HepG2 (cell line): ENCODE measurements around the gene NEAT1. TPM values are rescaled to one million over a fixed set of nuclear protein-coding genes. Genes with fewer than 3 reads are reported as not detected.

Experiments used
- AFF4 ChIP-seq: sonication (generic); formaldehyde crosslinking; IDR thresholded peaks from 2 replicates; pipeline ENCODE4 v1.4.0; 2020; ENCODE audit warnings: missing genetic modification reagents
- FOXA1 ChIP-seq, 2 experiments: fragments of 450-650 bp in 1 of 2; sonication (generic) in 1 of 2; formaldehyde crosslinking in 1 of 2; IDR thresholded peaks; 2 replicates each; pipeline versions ENCODE4 v1.4.0 to v1.6.1; 2016 to 2020; ENCODE audit warnings: missing genetic modification reagents in 1 of 2
- HNRNPLL ChIP-seq: fragments of 200-400 bp; formaldehyde crosslinking; IDR thresholded peaks from 2 replicates; pipeline ENCODE4 v1.6.1; 2017; ENCODE audit warnings: mild to moderate bottlenecking, low read depth, low read length; ENCODE audit not compliant: poor library complexity, severe bottlenecking
- MXI1 ChIP-seq: IDR thresholded peaks from 3 replicates; pipeline ENCODE4 v1.6.1; 2012; ENCODE audit warnings: low read depth, low read length, inconsistent platforms, borderline replicate concordance
- ONECUT2 ChIP-seq: sonication (generic); formaldehyde crosslinking; IDR thresholded peaks from 2 replicates; pipeline ENCODE4 v1.4.0; 2020; ENCODE audit warnings: missing genetic modification reagents
- RARG ChIP-seq: sonication (generic); formaldehyde crosslinking; IDR thresholded peaks from 2 replicates; pipeline ENCODE4 v1.4.0; 2020; ENCODE audit warnings: low read depth, mild to moderate bottlenecking, missing genetic modification reagents
- RBAK ChIP-seq: sonication (generic); formaldehyde crosslinking; IDR thresholded peaks from 2 replicates; pipeline ENCODE4 v1.5.1; 2020; ENCODE audit warnings: mild to moderate bottlenecking, missing genetic modification reagents
- RELA ChIP-seq: sonication (generic); formaldehyde crosslinking; IDR thresholded peaks from 2 replicates; pipeline ENCODE4 v1.4.0; 2020; ENCODE audit warnings: missing genetic modification reagents
- STAG1 ChIP-seq: sonication (generic); formaldehyde crosslinking; IDR thresholded peaks from 2 replicates; pipeline ENCODE4 v1.4.0; 2020; ENCODE audit warnings: missing genetic modification reagents
- TBX3 ChIP-seq: fragments of 450-650 bp; IDR thresholded peaks from 2 replicates; pipeline ENCODE4 v1.6.1; 2017; ENCODE audit warnings: antibody characterized with exemption, mild to moderate bottlenecking, inconsistent platforms, borderline replicate concordance
- YY1 ChIP-seq: IDR thresholded peaks from 2 replicates; pipeline ENCODE4 v1.6.1; 2011; ENCODE audit warnings: low read length, low read depth, moderate library complexity, mild to moderate bottlenecking; ENCODE audit not compliant: insufficient read depth, insufficient replicate concordance
- ZNF136 ChIP-seq: sonication (generic); formaldehyde crosslinking; IDR thresholded peaks from 2 replicates; pipeline ENCODE4 v1.8.1; 2022; ENCODE audit warnings: low read depth, mild to moderate bottlenecking, moderate library complexity, missing genetic modification reagents
- ZNF296 ChIP-seq: sonication (generic); formaldehyde crosslinking; conservative IDR thresholded peaks from 2 replicates; pipeline ENCODE4 v1.5.0; 2020; ENCODE audit warnings: mild to moderate bottlenecking, missing genetic modification reagents
- ZNF546 ChIP-seq: sonication (generic); formaldehyde crosslinking; conservative IDR thresholded peaks from 2 replicates; pipeline ENCODE4 v1.8.1; 2023; ENCODE audit warnings: mild to moderate bottlenecking, missing genetic modification reagents
- polyA plus RNA-seq, 8 experiments: library from polyadenylated mRNA; depleted of rRNA in 3 of 8; stranded (reverse) in 7 of 8; unstranded in 1 of 8; fragments of >200 nt; fragmentation: Illumina TruSeq in 4 of 8; extraction: Trizol in 4 of 8; gene quantifications; 2 replicates each; pipeline versions ENCODE4 v1.2.1 to v1.2.3, GENCODE V29; 2011 to 2016; ENCODE audit warnings: low read depth in 4 of 8, missing spikeins in 1 of 8, mixed read lengths in 1 of 8; ENCODE audit not compliant: insufficient read depth in 1 of 8
- total RNA-seq, 5 experiments: library from RNA; depleted of rRNA; stranded (reverse); fragments of >200 nt; fragmentation: Illumina TruSeq; extraction: Trizol; gene quantifications; 2 replicates each; pipeline ENCODE4 v1.2.3, GENCODE V29; 2016; ENCODE audit warnings: low read depth in 1 of 5
- TF ChIP-seq, protein P1 (sequence below), 2 experiments: sonication (generic) in 1 of 2; formaldehyde crosslinking in 1 of 2; IDR thresholded peaks; 2 replicates each; pipeline versions ENCODE4 v1.4.0 to v1.6.1; 2016 to 2020; ENCODE audit warnings: borderline replicate concordance in 1 of 2, low read depth in 1 of 2, mild to moderate bottlenecking in 1 of 2, missing genetic modification reagents in 1 of 2
- TF ChIP-seq, protein P2 (sequence below): sonication (generic); formaldehyde crosslinking; IDR thresholded peaks from 2 replicates; pipeline ENCODE4 v1.4.0; 2020; ENCODE audit warnings: missing genetic modification reagents; ENCODE audit errors: not compliant biosample characterization

Gene NEAT1
- total and polyA plus RNA-seq, 2 of the 13 experiments (the other 11 are each of a cell fraction or from before 2014, with no cell fraction given), result 20.5 to 41.2 TPM

- TF ChIP-seq, protein P1, sequence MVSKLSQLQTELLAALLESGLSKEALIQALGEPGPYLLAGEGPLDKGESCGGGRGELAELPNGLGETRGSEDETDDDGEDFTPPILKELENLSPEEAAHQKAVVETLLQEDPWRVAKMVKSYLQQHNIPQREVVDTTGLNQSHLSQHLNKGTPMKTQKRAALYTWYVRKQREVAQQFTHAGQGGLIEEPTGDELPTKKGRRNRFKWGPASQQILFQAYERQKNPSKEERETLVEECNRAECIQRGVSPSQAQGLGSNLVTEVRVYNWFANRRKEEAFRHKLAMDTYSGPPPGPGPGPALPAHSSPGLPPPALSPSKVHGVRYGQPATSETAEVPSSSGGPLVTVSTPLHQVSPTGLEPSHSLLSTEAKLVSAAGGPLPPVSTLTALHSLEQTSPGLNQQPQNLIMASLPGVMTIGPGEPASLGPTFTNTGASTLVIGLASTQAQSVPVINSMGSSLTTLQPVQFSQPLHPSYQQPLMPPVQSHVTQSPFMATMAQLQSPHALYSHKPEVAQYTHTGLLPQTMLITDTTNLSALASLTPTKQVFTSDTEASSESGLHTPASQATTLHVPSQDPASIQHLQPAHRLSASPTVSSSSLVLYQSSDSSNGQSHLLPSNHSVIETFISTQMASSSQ (IDR thresholded peaks at IDR 0.05; ENCODE audit: low read depth), result no peak
- TF ChIP-seq, protein P1 (CRISPR knock-in tag; IDR thresholded peaks at IDR 0.05; ENCODE audit: borderline replicate concordance), result no peak
- TF ChIP-seq TBX3 (no peak), ZNF296 (CRISPR knock-in tag) (0 out of 2 replicates have a peak, but pooled peaks have one; percentile 24), RARG (CRISPR knock-in tag) (no peak), AFF4 (CRISPR knock-in tag) (peak; percentile 89; the same call in 1 of the 2 replicates), RELA (0 out of 2 replicates have a peak, but pooled peaks have one; percentile 26), ZNF546 (no peak; the same call in 1 of the 2 replicates), ZNF136 (CRISPR knock-in tag) (no peak), YY1 (peak; percentile 55), MXI1 (no peak; the same call in 2 of the 3 replicates), ONECUT2 (no peak), HNRNPLL (peak; percentile 63), STAG1 (CRISPR knock-in tag) (peak; percentile 18; the same call in 1 of the 2 replicates), FOXA1 (IDR thresholded peaks at IDR 0.05) (no peak), FOXA1 (CRISPR knock-in tag; IDR thresholded peaks at IDR 0.05) (peak; percentile 27; the same call in 1 of the 2 replicates), RBAK (no peak)
- TF ChIP-seq, protein P2, sequence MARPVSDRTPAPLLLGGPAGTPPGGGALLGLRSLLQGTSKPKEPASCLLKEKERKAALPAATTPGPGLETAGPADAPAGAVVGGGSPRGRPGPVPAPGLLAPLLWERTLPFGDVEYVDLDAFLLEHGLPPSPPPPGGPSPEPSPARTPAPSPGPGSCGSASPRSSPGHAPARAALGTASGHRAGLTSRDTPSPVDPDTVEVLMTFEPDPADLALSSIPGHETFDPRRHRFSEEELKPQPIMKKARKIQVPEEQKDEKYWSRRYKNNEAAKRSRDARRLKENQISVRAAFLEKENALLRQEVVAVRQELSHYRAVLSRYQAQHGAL (CRISPR knock-in tag), result no peak
Observed at GRCh38 chr11:65421794-65422632, 585 bp upstream of the NEAT1 start (continued).
